H9 (cell line): ENCODE measurements around the gene DBF4. TPM values are rescaled to one million over a fixed set of nuclear protein-coding genes. Genes with fewer than 3 reads are reported as not detected.

Source experiments
- DNase-seq: peaks from one replicate; pipeline ENCODE4 v3.0.0-alpha.2; 2017
- H2AFZ ChIP-seq: one replicate; pipeline ENCODE4 v1.6.1; 2013; ENCODE audit warnings: mild to moderate bottlenecking, low read length, control low read depth, moderate library complexity
- H2AK5ac ChIP-seq: 2 replicates; pipeline ENCODE4 v1.6.1; 2013; ENCODE audit warnings: low read length, control low read depth, mixed read lengths; ENCODE audit not compliant: insufficient read length
- H2BK120ac ChIP-seq: one replicate; pipeline ENCODE4 v1.6.1; 2013; ENCODE audit warnings: low read depth, mild to moderate bottlenecking, low read length, control low read depth, inconsistent platforms; ENCODE audit not compliant: poor library complexity, severe bottlenecking
- H2BK12ac ChIP-seq: 2 replicates; pipeline ENCODE4 v1.6.1; 2013; ENCODE audit warnings: low read length, control low read depth, mixed read lengths, low read depth; ENCODE audit not compliant: insufficient read length
- H2BK15ac ChIP-seq: 2 replicates; pipeline ENCODE4 v1.6.1; 2013; ENCODE audit warnings: low read depth, low read length, control low read depth
- H2BK20ac ChIP-seq: one replicate; pipeline ENCODE4 v1.6.1; 2013; ENCODE audit warnings: low read depth, mild to moderate bottlenecking, low read length, control low read depth, inconsistent platforms; ENCODE audit not compliant: poor library complexity, severe bottlenecking
- H2BK5ac ChIP-seq: 2 replicates; pipeline ENCODE4 v1.6.1; 2013; ENCODE audit warnings: low read length, control low read depth, mixed read lengths; ENCODE audit not compliant: insufficient read length
- H3K14ac ChIP-seq: 2 replicates; pipeline ENCODE4 v1.6.1; 2013; ENCODE audit warnings: low read length, control low read depth; ENCODE audit not compliant: insufficient read depth
- H3K18ac ChIP-seq: 2 replicates; pipeline ENCODE4 v1.6.1; 2013; ENCODE audit warnings: low read depth, mild to moderate bottlenecking, mixed read lengths, low read length, control low read depth; ENCODE audit not compliant: insufficient read length
- H3K23ac ChIP-seq: 2 replicates; pipeline ENCODE4 v1.6.1; 2013; ENCODE audit warnings: low read length, control low read depth, mixed read lengths, low read depth; ENCODE audit not compliant: insufficient read length
- H3K23me2 ChIP-seq: 2 replicates; pipeline ENCODE4 v1.6.1; 2013; ENCODE audit warnings: low read depth, mild to moderate bottlenecking, mixed read lengths, low read length, control low read depth; ENCODE audit not compliant: insufficient read length, poor library complexity, severe bottlenecking
- H3K27ac ChIP-seq: 2 replicates; pipeline ENCODE4 v1.5.1; 2013; ENCODE audit warnings: low read length, control low read depth, mixed read lengths, low read depth; ENCODE audit not compliant: insufficient read length
- H3K27me3 ChIP-seq: 2 replicates; pipeline ENCODE4 v1.6.1; 2013; ENCODE audit warnings: low read length, control low read depth, inconsistent platforms; ENCODE audit not compliant: insufficient read depth
- H3K4ac ChIP-seq: 2 replicates; pipeline ENCODE4 v1.6.1; 2013; ENCODE audit warnings: low read depth, mild to moderate bottlenecking, control low read depth, inconsistent platforms, low read length, moderate library complexity
- H3K4me1 ChIP-seq: 2 replicates; pipeline ENCODE4 v1.6.1; 2013; ENCODE audit warnings: low read length, control low read depth, inconsistent platforms; ENCODE audit not compliant: insufficient read depth
- H3K4me2 ChIP-seq: 2 replicates; pipeline ENCODE4 v1.6.1; 2013; ENCODE audit warnings: low read length, control low read depth, mixed read lengths; ENCODE audit not compliant: insufficient read length, insufficient read depth
- H3K56ac ChIP-seq: 2 replicates; pipeline ENCODE4 v1.6.1; 2013; ENCODE audit warnings: low read depth, mild to moderate bottlenecking, mixed read lengths, low read length, control low read depth; ENCODE audit not compliant: insufficient read length
- H3K79me1 ChIP-seq: 2 replicates; pipeline ENCODE4 v1.6.1; 2013; ENCODE audit warnings: low read depth, mild to moderate bottlenecking, moderate library complexity, low read length, control low read depth, inconsistent platforms; ENCODE audit not compliant: insufficient read depth, poor library complexity, severe bottlenecking
- H3K79me2 ChIP-seq: 2 replicates; pipeline ENCODE4 v1.6.1; 2013; ENCODE audit warnings: low read length, control low read depth, inconsistent platforms; ENCODE audit not compliant: insufficient read depth
- H3K9ac ChIP-seq: 2 replicates; pipeline ENCODE4 v1.6.1; 2013; ENCODE audit warnings: low read length, control low read depth, mixed read lengths; ENCODE audit not compliant: insufficient read length; ENCODE audit errors: extremely low read depth
- H3K9me3 ChIP-seq: one replicate; pipeline ENCODE4 v1.6.1; 2013; ENCODE audit warnings: low read depth, low read length, inconsistent platforms; ENCODE audit not compliant: control insufficient read depth
- H3T11ph ChIP-seq: one replicate; pipeline ENCODE4 v1.6.1; 2013; ENCODE audit warnings: mild to moderate bottlenecking, low read length, control low read depth, inconsistent platforms
- H4K20me1 ChIP-seq: one replicate; pipeline ENCODE4 v1.6.1; 2013; ENCODE audit not compliant: control insufficient read depth, insufficient read length, insufficient read depth
- H4K5ac ChIP-seq: 2 replicates; pipeline ENCODE4 v1.6.1; 2013; ENCODE audit warnings: low read depth, mild to moderate bottlenecking, mixed read lengths, low read length, control low read depth; ENCODE audit not compliant: insufficient read length
- H4K8ac ChIP-seq: replicated peaks from 2 replicates; pipeline ENCODE4 v1.6.1; 2013; ENCODE audit warnings: low read length, control low read depth, mixed read lengths, low read depth; ENCODE audit not compliant: insufficient read length
- H4K91ac ChIP-seq: 2 replicates; pipeline ENCODE4 v1.6.1; 2013; ENCODE audit warnings: low read depth, mild to moderate bottlenecking, moderate library complexity, mixed read lengths, low read length, control low read depth; ENCODE audit not compliant: insufficient read length
- H3K27ac Mint-ChIP-seq, 3 experiments: 2 replicates in 2 of 3; 3 replicates in 1 of 3; pipeline ENCODE4 v1.8.0; 2020 to 2021; ENCODE audit warnings: mixed read lengths in 3 of 3, mild to moderate bottlenecking in 1 of 3, moderate library complexity in 1 of 3
- H3K27me3 Mint-ChIP-seq: 2 replicates; pipeline ENCODE4 v1.8.0; 2021; ENCODE audit warnings: low read depth, mild to moderate bottlenecking, moderate library complexity, mixed read lengths
- H3K36me3 Mint-ChIP-seq, 3 experiments: 2 replicates in 2 of 3; 3 replicates in 1 of 3; pipeline ENCODE4 v1.8.0; 2020 to 2021; ENCODE audit warnings: low read depth in 3 of 3, mixed read lengths in 3 of 3; ENCODE audit not compliant: insufficient read depth in 1 of 3
- H3K4me1 Mint-ChIP-seq, 2 experiments: 2 replicates each; pipeline ENCODE4 v1.8.0; 2020; ENCODE audit warnings: mixed read lengths in 2 of 2
- H3K4me3 Mint-ChIP-seq, 2 experiments: 2 replicates in 1 of 2; 3 replicates in 1 of 2; pipeline ENCODE4 v1.8.0; 2020 to 2021; ENCODE audit warnings: mild to moderate bottlenecking in 2 of 2, mixed read lengths in 2 of 2, moderate library complexity in 1 of 2
- H3K9me3 Mint-ChIP-seq, 2 experiments: 2 replicates in 1 of 2; 3 replicates in 1 of 2; pipeline ENCODE4 v1.8.0; 2020; ENCODE audit warnings: mild to moderate bottlenecking in 2 of 2, mixed read lengths in 2 of 2, moderate library complexity in 1 of 2
- WGBS: extraction: QIAGEN DNeasy Blood & Tissue Kit; methylation state at CpG from one replicate; pipeline ENCODE4 v1.1.7; 2013; ENCODE audit warnings: missing lambda C conversion rate, low lambda C conversion rate, mixed read lengths; ENCODE audit not compliant: insufficient read length; ENCODE audit errors: extremely low coverage; 5-methylcytosine and 5-hydroxymethylcytosine counted together
- total RNA-seq: library from RNA; stranded (reverse); gene quantifications from 2 replicates; pipeline ENCODE4 v1.2.1, GENCODE V29; 2021
- TF ChIP-seq, protein P1 (sequence below): fragments of 200-600 bp; sonication (generic); conservative IDR thresholded peaks from 3 replicates; pipeline ENCODE4 v1.8.0; 2021; ENCODE audit warnings: antibody characterized with exemption, mild to moderate bottlenecking

The DBF4 gene
- total RNA-seq, 1 experiment from 2014 or later: 75.9 TPM

GRCh38 chr7:87941138-87941537, 64.8 kb downstream of the DBF4 start:
- Mint-ChIP-seq H3K36me3 (peaks cover 4 to 10% (median 9%) of the 10 kb centered on the region in 3 experiments; a peak in 4 of 7 replicates), H3K4me3 (no peak overlapping the region)
- WGBS: no CpG with 5 or more reads among the region's 4 CpGs

More at GRCh38 chr7:87941138-87941537, 64.8 kb downstream of the DBF4 start:
- Histone ChIP-seq H2AFZ (no peak overlapping the region), H3K9me3 (no peaks in the 10 kb centered on the region), H3K4me2 (no peak overlapping the region), H3K27ac (no peak overlapping the region), H2BK120ac (no peak overlapping the region), H3K14ac (no peak overlapping the region), H4K91ac (no peak overlapping the region), H3K79me2 (no peaks in the 10 kb centered on the region), H3T11ph (no peak overlapping the region), H3K27me3 (no peaks in the 10 kb centered on the region), H2BK5ac (no peak overlapping the region), H4K5ac (no peak overlapping the region), H3K56ac (no peak overlapping the region), H2AK5ac (no peak overlapping the region), H2BK12ac (no peak overlapping the region), H3K18ac (no peak overlapping the region), H3K4me1 (no peaks in the 10 kb centered on the region), H4K20me1 (no peaks in the 10 kb centered on the region), H3K79me1 (no peaks in the 10 kb centered on the region), H4K8ac (no peak overlapping the region), H3K4ac (no peak overlapping the region), H3K9ac (no peak overlapping the region), H2BK15ac (no peak overlapping the region), H3K23ac (no peak overlapping the region), H2BK20ac (no peak overlapping the region), H3K23me2 (no peaks in the 10 kb centered on the region)
- no peak for DNase-seq
- H3K4me1 Mint-ChIP-seq: no peaks in the 10 kb centered on the region
- no peaks in the 10 kb centered on the region for H3K9me3 Mint-ChIP-seq
- no peaks in the 10 kb centered on the region for H3K27me3 Mint-ChIP-seq
- no peak overlapping the region for H3K27ac Mint-ChIP-seq
- TF ChIP-seq, protein P1, sequence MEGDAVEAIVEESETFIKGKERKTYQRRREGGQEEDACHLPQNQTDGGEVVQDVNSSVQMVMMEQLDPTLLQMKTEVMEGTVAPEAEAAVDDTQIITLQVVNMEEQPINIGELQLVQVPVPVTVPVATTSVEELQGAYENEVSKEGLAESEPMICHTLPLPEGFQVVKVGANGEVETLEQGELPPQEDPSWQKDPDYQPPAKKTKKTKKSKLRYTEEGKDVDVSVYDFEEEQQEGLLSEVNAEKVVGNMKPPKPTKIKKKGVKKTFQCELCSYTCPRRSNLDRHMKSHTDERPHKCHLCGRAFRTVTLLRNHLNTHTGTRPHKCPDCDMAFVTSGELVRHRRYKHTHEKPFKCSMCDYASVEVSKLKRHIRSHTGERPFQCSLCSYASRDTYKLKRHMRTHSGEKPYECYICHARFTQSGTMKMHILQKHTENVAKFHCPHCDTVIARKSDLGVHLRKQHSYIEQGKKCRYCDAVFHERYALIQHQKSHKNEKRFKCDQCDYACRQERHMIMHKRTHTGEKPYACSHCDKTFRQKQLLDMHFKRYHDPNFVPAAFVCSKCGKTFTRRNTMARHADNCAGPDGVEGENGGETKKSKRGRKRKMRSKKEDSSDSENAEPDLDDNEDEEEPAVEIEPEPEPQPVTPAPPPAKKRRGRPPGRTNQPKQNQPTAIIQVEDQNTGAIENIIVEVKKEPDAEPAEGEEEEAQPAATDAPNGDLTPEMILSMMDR: no peak
